NCI-H128 (cell line): ENCODE results near the gene PBX4.
A peak's percentile ranks its signal among the peaks of the same experiment; 100 is the strongest.

Experiments used
- DNase-seq: peaks from one replicate; lab custom pipeline; 2025; ENCODE audit not compliant: unreplicated experiment; lab: John Stamatoyannopoulos, UW

PBX4 gene

DNA sequence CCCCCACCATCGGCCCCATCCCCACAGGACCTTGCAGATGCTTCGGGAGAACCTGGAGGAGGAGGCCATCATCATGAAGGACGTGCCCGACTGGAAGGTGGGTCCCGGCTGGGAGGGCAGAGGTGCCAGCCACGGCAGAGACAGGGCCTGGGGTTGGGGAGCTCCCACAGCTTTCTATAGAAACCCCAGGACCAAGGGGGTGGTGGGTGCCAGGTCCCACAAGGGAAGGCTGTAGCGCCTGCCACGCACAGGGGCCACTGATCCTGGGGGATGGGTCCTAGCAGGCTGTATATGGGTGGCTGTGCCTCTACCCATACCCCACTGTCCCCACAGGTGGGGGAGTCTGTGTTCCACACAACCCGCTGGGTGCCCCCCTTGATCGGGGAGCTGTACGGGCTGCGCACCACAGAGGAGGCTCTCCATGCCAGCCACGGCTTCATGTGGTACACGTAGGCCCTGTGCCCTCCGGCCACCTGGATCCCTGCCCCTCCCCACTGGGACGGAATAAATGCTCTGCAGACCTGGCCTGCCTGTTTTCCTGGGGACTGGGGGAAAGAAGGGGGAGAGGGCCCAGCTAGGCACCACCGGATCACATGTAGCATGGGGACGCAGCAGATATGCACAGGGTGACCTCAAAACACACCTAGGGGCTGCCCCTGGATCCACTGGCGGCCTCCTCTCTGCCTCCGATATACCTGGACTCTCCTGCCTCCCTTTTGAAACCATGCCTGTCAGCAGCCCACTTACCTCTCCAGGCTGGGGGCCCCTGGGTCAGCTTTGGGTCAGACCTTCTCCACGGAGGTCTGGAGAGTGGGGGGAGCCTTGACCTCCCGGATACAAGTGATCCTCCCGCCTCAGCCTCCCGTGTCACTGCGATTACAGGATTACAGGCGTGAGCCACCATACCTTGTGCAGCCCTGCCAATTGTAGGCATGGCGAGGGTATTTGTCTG is 90.5 kb downstream of the PBX4 start:
- no peak for DNase-seq

- DNase-seq, result no peak
Observed at GRCh38 chr19:19527371-19527656, 91.2 kb downstream of the PBX4 start.

DNA sequence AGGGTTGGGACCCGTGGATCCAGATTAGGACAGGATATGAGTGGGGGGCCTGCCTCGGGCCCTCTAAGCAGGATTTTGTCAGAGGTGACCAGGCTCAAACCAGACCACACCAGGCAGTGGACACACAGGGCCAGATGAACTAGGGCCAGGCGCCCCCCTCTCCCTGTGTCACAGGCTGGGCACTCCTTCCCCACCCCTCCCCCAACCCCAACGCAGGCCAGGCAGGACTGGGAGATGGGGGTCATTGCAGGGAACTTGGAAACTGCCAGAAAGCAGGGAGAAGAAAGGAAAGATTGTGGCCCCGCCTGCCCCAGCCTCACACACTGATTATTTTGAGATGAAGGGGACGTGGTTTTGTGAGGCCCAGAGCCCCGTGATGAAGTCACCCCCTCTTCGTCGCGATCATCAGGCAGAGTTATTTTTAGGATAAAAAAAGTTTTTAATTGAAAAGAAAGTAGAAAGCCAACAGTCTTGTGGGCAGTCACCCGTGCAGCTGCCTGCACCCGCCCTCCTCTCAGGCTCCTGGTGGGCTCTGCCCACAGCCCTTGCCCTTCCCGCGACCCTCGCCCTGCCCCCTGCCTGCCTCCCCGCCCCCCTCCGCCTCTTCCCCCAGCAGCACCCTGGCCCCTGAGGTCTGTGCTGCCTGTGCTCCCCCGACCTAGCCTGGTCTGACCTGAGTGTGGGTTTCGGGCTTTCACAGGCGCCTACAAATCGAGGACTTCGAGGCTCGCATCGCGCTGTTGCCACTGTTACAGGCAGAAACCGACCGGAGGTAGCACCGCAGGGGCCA is 91.7 kb downstream of the PBX4 start:
- no peak for DNase-seq

GRCh38 chr19:19525611-19526380 is 92.7 kb downstream of the PBX4 start:
- no peak for DNase-seq

GRCh38 chr19:19524053-19524452 is 94.4 kb downstream of the PBX4 start:
- DNase-seq, result no peak

DNA sequence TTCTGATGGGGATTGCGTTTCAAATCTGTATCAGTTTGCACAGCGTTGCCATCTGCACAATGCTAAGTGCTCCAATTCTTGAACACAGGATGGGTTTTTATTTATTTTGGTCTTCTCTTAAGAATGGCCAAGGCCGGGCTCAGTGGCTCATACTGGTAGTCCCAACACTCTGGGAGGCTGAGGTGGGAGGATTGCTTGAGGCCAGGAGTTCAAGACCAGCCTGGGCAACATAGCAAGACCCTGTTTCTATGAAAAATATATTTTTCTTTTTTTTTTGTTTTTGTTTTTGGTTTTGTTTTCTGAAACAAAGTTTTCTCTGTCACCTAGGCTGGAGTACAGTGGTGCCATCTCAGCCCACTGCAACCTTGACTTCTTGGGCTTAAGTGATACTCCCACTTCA is 95.3 kb downstream of the PBX4 start:
- no peak for DNase-seq

DNA sequence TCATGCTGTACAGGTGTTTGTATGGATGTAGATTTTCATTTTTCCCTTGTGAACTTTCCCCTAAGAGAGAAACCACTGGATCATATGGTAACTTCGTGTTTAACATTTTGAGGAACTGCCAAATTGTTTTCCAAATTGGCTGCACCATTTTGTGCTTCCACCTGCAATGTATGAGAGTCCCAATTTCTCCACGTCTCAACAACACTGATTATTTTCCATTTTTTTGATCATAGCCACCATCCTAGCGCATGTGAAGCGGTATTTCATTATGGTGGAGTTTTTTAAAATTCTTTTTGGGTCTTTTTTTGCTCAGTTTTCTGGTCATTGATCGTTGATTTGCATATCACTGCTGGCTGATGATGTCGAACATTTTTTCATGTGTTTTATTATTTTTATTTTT is 97.5 kb downstream of the PBX4 start:
- DNase-seq, result no peak

DNA sequence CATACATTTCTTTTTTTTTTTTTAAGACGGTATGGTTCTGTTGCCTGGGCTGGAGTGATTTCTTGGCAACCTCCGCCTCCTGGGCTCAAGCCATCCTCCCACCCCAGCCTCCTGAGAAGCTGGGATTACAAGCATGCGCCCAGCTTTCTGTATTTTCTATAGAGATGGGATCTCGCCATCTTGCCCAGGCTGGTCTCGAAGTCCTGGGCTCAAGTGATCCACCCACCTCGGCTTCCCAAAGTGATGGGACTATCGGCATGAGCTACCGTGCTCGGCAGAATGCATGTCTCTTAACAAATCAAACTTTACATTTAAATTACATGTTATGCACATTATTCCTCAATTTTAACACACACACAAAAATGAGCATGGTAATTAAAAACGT is 101.3 kb downstream of the PBX4 start:
- DNase-seq, result no peak

GRCh38 chr19:19515642-19516519 is 102.6 kb downstream of the PBX4 start, which contains the start of gene NDUFA13:
Gene NDUFA13 (plus strand): TSS chr19:19516225. CDS start chr19:19516239, 14 bp downstream.
- peak; percentile 90 for DNase-seq

- no peak for DNase-seq
Observed at GRCh38 chr19:19514881-19515641, 103.4 kb downstream of the PBX4 start, which contains the start of gene TSSK6. Gene TSSK6 (minus strand): TSS chr19:19515548. CDS start chr19:19515427, 121 bp downstream.

DNA sequence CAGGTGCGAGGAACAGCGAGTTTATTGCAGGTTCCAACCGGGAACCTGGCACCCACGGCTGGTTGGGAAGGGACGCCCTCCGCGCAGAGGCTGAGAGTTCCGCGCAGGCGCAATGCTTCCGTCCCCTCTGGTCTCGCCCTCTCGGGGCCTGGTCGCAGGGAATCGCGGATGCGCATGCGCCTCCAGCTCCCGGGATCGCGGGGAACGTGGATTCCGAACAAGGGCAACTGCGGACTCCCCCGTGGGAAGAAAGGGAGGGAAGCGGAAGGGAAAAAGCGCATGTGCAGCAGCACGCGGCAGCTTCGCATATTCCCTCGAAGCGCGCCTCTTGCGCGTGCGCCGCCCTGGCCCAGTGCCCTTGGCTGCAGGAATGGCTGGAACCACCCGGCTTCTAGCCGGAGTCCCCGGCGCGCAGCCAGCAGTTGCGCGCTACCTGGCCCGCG is 104.3 kb downstream of the PBX4 start:
- no peak for DNase-seq

DNA sequence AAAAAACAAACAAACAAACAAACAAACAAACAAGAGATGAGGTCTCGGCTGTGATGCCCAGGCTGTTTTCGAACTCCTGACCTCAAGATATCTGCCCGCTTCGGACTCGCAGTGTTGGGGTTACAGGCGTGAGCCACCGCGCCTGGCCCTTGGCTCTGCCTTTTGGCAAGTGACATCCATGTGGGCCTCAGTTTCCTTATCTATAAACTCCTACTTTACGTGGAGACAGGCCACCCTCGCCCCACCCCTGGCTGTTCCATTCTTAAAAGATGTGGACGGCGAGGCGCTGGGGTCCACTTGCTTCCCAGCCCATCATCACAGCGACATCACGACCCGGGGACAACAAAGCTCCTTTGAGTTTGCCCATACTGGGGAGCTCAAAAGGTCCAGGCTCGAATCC is 104.8 kb downstream of the PBX4 start:
- DNase-seq, result no peak
